Body of pancreas (tissue), 4 donors: ENCODE data around the gene FOXJ3.

Source experiments
- CTCF ChIP-seq, 7 experiments: fragments of 450-650 bp in 4 of 7; fragments of 200-600 bp in 3 of 7; sonication (generic) in 3 of 7; IDR thresholded peaks; one replicate each; pipeline ENCODE4 v1.5.1; 2016 to 2019; ENCODE audit warnings: antibody characterized with exemption in 7 of 7
- POLR2A ChIP-seq, 3 donors: fragments of 450-650 bp; IDR thresholded peaks; one replicate each; pipeline ENCODE4 v1.6.1; 2016; ENCODE audit warnings: antibody characterized with exemption in 3 of 3, mild to moderate bottlenecking in 2 of 3

GRCh38 chr1:42319871-42320484 lies 15.1 kb downstream of the FOXJ3 start:
- no peak for TF ChIP-seq CTCF (IDR thresholded peaks at IDR 0.05)
- TF ChIP-seq POLR2A (IDR thresholded peaks at IDR 0.05) = no peak
